Neural crest cell (in vitro differentiated cells): ENCODE measurements around the gene PRR4. TPM values are rescaled to one million over a fixed set of nuclear protein-coding genes. Genes with fewer than 3 reads are reported as not detected.

ENCODE experiments used
- DNase-seq: peaks from one replicate; pipeline ENCODE4 v3.0.0; 2021; ENCODE audit warnings: low read depth, mixed read lengths, low spot score
- H3K27ac Mint-ChIP-seq: one replicate; pipeline ENCODE4 v1.8.0; 2021; ENCODE audit warnings: mild to moderate bottlenecking, mixed read lengths; ENCODE audit not compliant: unreplicated experiment
- H3K27me3 Mint-ChIP-seq: 2 replicates; pipeline ENCODE4 v1.8.0; 2021; ENCODE audit warnings: low read depth, mild to moderate bottlenecking, mixed read lengths
- H3K36me3 Mint-ChIP-seq: 2 replicates; pipeline ENCODE4 v1.8.0; 2021; ENCODE audit warnings: low read depth, mild to moderate bottlenecking, mixed read lengths
- H3K4me1 Mint-ChIP-seq: 2 replicates; pipeline ENCODE4 v1.8.0; 2021; ENCODE audit warnings: mixed read lengths
- H3K4me3 Mint-ChIP-seq: one replicate; pipeline ENCODE4 v1.8.0; 2021; ENCODE audit warnings: mild to moderate bottlenecking, mixed read lengths
- H3K9me3 Mint-ChIP-seq: 2 replicates; pipeline ENCODE4 v1.8.0; 2021; ENCODE audit warnings: mixed read lengths
- total RNA-seq: library from RNA; stranded (reverse); gene quantifications from 2 replicates; pipeline ENCODE4 v1.2.1, GENCODE V29; 2021
- TF ChIP-seq, protein P1 (sequence below): fragments of 200-600 bp; sonication (generic); conservative IDR thresholded peaks from 2 replicates; pipeline ENCODE4 v1.5.0; 2021; ENCODE audit warnings: antibody characterized with exemption, mild to moderate bottlenecking

Gene PRR4
- total RNA-seq, 1 donor from 2014 or later, result 6.9 TPM

DNA sequence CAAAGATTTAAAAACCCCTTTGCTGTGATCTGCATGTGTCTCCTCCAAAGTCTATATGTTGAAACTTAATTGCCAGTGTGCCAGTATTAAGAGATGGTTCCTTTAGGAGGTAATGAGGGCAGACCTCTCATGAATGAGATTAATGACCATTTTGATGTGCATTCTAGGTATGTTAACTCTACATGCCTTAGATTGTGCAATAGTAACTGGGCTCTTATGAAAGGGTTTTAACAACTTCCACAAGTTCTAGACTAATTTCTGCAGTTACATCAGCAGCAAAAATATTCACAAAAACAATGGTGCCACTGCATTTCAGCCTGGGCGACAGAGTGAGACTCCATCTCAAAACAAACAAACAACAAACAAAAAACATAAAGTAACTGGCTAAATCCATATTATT is 19.3 kb downstream of the PRR4 start:
- Mint-ChIP-seq H3K36me3 (peaks cover 6% of the 10 kb centered on the region), H3K27me3 (no peaks in the 10 kb centered on the region), H3K9me3 (no peaks in the 10 kb centered on the region), H3K4me3 (no peak overlapping the region), H3K27ac (no peak overlapping the region), H3K4me1 (no peaks in the 10 kb centered on the region)
- no peak for DNase-seq
- TF ChIP-seq, protein P1, sequence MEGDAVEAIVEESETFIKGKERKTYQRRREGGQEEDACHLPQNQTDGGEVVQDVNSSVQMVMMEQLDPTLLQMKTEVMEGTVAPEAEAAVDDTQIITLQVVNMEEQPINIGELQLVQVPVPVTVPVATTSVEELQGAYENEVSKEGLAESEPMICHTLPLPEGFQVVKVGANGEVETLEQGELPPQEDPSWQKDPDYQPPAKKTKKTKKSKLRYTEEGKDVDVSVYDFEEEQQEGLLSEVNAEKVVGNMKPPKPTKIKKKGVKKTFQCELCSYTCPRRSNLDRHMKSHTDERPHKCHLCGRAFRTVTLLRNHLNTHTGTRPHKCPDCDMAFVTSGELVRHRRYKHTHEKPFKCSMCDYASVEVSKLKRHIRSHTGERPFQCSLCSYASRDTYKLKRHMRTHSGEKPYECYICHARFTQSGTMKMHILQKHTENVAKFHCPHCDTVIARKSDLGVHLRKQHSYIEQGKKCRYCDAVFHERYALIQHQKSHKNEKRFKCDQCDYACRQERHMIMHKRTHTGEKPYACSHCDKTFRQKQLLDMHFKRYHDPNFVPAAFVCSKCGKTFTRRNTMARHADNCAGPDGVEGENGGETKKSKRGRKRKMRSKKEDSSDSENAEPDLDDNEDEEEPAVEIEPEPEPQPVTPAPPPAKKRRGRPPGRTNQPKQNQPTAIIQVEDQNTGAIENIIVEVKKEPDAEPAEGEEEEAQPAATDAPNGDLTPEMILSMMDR, result no peak

DNA sequence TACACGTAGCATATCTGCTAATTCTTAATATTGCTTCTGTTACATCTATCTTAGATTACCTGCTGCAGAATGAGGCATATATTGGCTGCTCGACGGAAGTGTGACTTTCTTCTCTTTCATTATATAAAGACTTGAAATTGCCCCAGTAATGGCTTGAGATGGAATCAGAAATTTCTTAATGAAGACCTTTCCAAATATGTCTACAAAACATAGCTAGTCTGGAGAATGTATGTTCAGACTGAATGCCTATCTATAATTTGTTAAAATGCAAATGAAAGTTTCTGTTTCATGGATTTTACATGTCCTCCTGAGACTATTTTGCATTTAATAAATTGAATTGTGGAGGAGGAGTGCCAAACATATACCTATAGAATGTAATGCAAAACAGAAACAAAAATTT is 23.0 kb downstream of the PRR4 start, which contains the start of gene TAS2R10:
Gene TAS2R10, minus strand, starts transcription at position 101 of the 400 bp plus-strand sequence. Its CDS starts 89 bp downstream, at position 12.
- Mint-ChIP-seq H3K27me3 (no peaks in the 10 kb centered on the region), H3K4me3 (no peak within 1 kb of the TSS)

DNA sequence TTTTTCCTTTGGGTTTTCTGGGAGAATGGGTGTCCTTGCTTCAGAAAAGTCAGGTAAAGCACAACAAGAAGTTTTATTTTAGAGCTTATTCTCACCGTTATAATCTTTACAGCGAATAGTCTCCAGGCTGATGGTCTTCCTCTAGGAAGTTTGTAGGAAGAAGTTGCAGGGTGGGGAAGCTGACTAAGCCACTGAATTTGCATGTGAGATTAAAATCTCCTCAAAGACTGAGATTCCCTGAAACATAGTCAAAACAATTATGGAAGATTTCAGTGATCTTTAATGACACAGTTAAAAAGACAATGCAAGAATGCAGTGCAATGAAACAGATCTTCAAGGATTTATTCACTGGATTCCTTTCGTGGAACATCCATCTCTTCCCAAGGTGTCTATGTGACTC is 24.3 kb downstream of the PRR4 start:
- H3K36me3 Mint-ChIP-seq, result no peaks in the 10 kb centered on the region
- TF ChIP-seq, protein P1, result no peak
- H3K9me3 Mint-ChIP-seq, result no peaks in the 10 kb centered on the region
- no peak for DNase-seq
- no peak overlapping the region for H3K27ac Mint-ChIP-seq
- no peaks in the 10 kb centered on the region for H3K4me1 Mint-ChIP-seq
- H3K4me3 Mint-ChIP-seq, result no peak overlapping the region
- no peaks in the 10 kb centered on the region for H3K27me3 Mint-ChIP-seq

More for the DNA sequence above, 23.0 kb downstream of the PRR4 start, which contains the start of gene TAS2R10:
- Mint-ChIP-seq H3K36me3 (peaks cover 6% of the 10 kb centered on the region), H3K9me3 (no peaks in the 10 kb centered on the region), H3K4me1 (no peaks in the 10 kb centered on the region), H3K27ac (no peak within 1 kb of the TSS)
- no peak for DNase-seq
- TF ChIP-seq, protein P1, result no peak

DNA sequence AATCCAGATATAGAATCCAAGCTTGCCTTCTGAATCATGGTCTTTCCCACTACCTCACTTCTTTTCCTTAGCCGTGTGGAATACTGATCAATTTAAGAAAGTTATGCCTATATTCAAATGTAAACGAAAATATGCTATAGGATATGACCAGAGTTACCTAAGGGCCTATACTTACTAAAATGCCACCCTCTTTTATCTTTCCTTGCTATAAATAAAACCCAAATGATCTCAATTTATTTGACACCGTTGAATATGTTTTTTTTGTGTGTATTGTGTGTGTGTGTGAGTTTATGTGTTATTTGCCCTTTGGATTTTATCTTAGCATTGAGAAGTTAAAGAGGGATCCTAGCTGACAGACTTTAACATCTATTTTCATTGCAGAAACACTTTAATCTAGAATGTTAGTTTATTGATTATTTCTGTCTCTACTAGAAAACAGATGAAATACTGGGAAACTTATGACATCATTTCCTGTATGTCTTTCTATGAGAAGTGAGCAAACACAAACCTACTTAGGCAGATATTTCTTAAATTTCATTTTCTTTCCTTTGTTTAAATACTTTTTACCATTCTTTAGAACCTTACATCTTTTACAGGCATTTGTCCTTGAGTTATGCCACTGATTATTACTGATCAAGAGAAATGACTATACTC is 37.3 kb downstream of the PRR4 start:
- H3K36me3 Mint-ChIP-seq, result peaks cover 3% of the 10 kb centered on the region
- no peak for DNase-seq
- peaks cover 8% of the 10 kb centered on the region for H3K4me1 Mint-ChIP-seq
- H3K27ac Mint-ChIP-seq, result no peak overlapping the region
- TF ChIP-seq, protein P1, result no peak
- H3K9me3 Mint-ChIP-seq, result no peaks in the 10 kb centered on the region
- no peaks in the 10 kb centered on the region for H3K27me3 Mint-ChIP-seq
- H3K4me3 Mint-ChIP-seq, result no peak overlapping the region

DNA sequence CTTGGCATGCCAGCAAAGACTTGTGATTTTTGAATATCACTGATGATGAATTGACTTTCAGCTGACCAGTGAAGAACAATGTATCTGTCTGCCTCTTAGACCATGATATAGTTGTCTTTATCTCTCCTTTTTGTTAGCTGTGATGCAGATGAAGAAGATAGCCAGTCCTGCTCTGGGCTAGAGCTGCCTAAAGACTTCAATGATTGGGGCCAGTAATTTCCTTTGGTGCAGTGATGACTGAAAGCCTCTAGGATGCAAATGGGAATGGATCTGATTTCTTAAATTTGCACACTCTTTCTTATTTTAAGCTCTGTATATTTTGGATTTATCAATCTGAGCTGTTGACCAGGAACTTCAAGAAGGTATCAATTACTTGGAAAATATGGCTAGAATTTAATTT is 39.2 kb downstream of the PRR4 start, which contains the start of gene TAS2R9:
Gene TAS2R9, minus strand, starts transcription at position 101 of the 400 bp plus-strand sequence. Its CDS starts 93 bp downstream, at position 8.
- DNase-seq, result no peak
- peaks cover 8% of the 10 kb centered on the region for H3K4me1 Mint-ChIP-seq
- H3K27me3 Mint-ChIP-seq, result no peaks in the 10 kb centered on the region
- H3K36me3 Mint-ChIP-seq, result no peaks in the 10 kb centered on the region
- H3K4me3 Mint-ChIP-seq, result no peak within 1 kb of the TSS
- TF ChIP-seq, protein P1, result no peak
- H3K27ac Mint-ChIP-seq, result no peak within 1 kb of the TSS
- H3K9me3 Mint-ChIP-seq, result no peaks in the 10 kb centered on the region
